Thyroid gland (tissue), 4 donors: ENCODE results near the gene SPRY4.

ENCODE experiments used
- POLR2A ChIP-seq, 2 donors: fragments of 450-650 bp; IDR thresholded peaks; one replicate each; pipeline ENCODE4 v1.6.1; 2017; ENCODE audit warnings: antibody characterized with exemption in 2 of 2, mild to moderate bottlenecking in 2 of 2, moderate library complexity in 1 of 2
- TF ChIP-seq, protein P1 (sequence below), 6 experiments: fragments of 200-600 bp in 3 of 6; fragments of 450-650 bp in 3 of 6; sonication (generic) in 3 of 6; IDR thresholded peaks; one replicate each; pipeline ENCODE4 v1.5.1; 2016 to 2019; ENCODE audit warnings: antibody characterized with exemption in 6 of 6, mild to moderate bottlenecking in 2 of 6, inconsistent platforms in 1 of 6, moderate library complexity in 1 of 6

DNA sequence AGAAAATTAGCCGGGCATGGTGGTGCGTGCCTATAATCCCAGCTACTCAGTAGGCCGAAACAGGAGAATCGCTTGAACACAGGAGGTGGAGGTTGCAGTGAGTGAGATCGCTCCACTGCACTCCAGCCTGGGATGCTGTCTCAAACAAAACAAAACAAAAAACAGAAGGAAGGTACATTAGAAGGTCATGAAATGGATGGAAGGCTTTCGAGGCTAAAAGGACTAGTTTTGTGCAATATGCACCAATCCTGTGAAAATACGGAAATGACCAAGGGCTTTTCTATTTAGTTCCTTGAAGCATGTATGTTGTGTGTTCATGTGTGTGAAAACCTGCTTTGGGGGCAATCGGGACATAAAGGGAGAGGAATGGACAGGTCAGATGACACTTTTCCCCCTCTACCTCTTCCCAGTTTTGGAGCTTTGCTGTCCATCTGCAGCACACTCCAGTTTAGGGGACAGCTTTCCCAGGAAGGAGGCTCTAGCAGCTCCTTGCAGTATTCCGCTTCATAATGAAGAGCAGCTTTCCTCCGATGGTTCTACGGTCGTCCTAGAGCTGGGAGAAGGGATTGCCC, 15.0 kb downstream of the SPRY4 start:
- TF ChIP-seq POLR2A (IDR thresholded peaks at IDR 0.05): no peak
- TF ChIP-seq, protein P1, sequence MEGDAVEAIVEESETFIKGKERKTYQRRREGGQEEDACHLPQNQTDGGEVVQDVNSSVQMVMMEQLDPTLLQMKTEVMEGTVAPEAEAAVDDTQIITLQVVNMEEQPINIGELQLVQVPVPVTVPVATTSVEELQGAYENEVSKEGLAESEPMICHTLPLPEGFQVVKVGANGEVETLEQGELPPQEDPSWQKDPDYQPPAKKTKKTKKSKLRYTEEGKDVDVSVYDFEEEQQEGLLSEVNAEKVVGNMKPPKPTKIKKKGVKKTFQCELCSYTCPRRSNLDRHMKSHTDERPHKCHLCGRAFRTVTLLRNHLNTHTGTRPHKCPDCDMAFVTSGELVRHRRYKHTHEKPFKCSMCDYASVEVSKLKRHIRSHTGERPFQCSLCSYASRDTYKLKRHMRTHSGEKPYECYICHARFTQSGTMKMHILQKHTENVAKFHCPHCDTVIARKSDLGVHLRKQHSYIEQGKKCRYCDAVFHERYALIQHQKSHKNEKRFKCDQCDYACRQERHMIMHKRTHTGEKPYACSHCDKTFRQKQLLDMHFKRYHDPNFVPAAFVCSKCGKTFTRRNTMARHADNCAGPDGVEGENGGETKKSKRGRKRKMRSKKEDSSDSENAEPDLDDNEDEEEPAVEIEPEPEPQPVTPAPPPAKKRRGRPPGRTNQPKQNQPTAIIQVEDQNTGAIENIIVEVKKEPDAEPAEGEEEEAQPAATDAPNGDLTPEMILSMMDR (IDR thresholded peaks at IDR 0.05): no peak
